GDM1 (cell line): ENCODE data around the gene OR2A2.

ENCODE experiments used
- DNase-seq: peaks from one replicate; lab custom pipeline; 2025; lab: John Stamatoyannopoulos, UW

Gene OR2A2

DNA sequence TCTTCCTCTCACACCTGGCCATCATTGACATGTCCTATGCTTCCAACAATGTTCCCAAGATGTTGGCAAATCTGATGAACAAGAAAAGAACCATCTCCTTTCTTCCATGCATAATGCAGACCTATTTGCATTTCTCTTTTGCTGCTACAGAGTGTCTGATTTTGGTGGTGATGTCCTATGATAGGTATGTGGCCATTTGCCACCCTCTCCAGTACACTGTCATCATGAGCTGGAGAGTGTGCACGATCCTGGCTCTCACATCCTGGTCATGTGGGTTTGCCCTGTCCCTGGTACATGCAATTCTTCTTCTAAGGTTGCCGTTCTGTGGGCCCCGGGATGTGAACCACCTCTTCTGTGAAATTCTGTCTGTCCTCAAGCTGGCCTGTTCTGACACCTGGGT, 32.8 kb downstream of the OR2A2 start:
- DNase-seq, result no peak

DNA sequence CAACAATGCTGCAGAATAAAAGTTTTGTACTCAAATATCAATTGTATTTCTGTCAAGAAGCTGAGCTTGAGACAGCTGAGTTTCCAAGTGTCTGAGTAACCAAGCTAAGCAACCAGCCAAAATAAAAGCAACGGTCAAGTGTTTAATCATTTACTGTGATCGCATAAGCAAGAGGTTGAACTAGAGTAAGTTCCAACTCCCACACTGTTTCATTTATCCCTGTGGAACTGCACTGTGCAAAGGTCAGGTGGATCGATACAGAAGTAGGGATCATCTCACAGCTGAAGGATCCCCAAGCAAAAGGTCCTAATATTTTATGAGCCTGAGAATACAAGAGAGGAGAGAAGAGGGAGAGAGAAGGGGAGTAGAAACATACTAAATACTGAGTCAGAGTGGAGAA, 35.0 kb downstream of the OR2A2 start:
- no peak for DNase-seq

DNA sequence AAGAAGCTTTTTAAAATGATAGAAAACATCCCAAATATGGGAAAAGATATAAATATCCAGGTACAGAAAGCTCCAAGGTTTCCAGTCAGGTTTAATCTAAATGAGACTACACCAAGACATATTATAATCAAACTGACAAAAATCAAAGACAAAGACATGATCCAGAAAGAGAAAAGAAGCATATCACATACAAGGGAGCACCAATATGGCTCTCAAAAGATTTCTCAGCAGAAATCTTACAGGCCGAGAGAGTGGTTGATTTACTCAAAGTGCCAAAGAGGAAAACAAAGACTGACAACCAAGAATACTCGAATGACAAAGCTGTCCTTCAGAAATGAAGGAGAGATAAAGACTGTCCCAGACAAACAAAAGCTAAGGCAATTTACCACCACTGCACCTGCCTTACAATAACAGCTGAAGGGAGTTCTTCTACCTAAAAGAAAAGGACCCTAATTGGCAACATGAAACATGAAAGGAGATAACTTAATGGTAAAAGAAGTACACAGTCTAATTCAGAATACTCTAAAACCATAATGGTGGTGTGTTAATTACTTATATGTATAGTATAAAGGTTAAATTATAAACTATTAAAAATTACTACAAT, 38.9 kb downstream of the OR2A2 start:
- DNase-seq, result no peak

DNA sequence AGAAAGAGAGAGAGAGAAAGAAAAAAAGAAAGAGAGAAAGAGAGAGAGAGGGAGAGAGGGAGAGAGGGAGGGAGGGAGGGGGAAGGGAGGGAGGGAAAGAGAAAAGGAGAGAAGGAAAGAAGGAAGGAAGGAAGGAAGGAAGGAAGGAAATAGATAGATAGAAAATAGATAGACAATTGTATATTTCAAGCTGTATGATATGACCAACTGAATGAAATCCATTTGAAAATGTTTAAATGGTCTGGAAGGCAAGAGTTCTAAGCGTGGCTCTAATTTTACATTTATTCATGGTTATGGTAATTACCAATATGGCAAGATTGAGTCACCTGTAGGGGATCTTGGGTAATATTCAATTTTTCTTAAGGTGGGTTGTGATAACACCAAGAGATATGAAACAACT, 49.5 kb downstream of the OR2A2 start:
- DNase-seq, result no peak
